ENCODE measurements around the gene SYNGAP1. TPM values are rescaled to one million over a fixed set of nuclear protein-coding genes. Genes with fewer than 3 reads are reported as not detected.

SYNGAP1 gene
- total and polyA plus RNA-seq, 9 of the 15 experiments (the other 6 are each of a cell fraction or from before 2014, with no cell fraction given) = 0.01 to 22.8 (median 3.2) TPM

GRCh38 chr6:33410050-33410710 is 9.7 kb upstream of the SYNGAP1 start:
- peak overlapping the region; percentile 83 for H3K4me2 ChIP-seq (ENCODE audit: insufficient read depth, low read length)
- BruUV-seq (replicated peaks) = no TSS peak
- DNase-seq (ENCODE audit: extremely low read depth in 1 of 4, low spot score in 3 of 4) (peak; percentile 97 to 99 (median 98)), ATAC-seq (peak; percentile 96), FAIRE-seq (peak; percentile 99)
- peaks cover 11 to 27% of the 10 kb centered on the region in 2 experiments; a peak in 4 of 5 replicates for H3K4me1 ChIP-seq (replicated peaks in 1 of 2; ENCODE audit: control insufficient read depth in 2 of 2, insufficient read depth in 2 of 2, low read length in 2 of 2)
- peaks cover 26% of the 10 kb centered on the region for H3K79me2 ChIP-seq (ENCODE audit: control insufficient read depth, insufficient read depth, low read length)
- CTCF ChIA-PET (ENCODE audit: low intra/inter-chr PET ratio) = no interaction called here
- H3K4me3 ChIP-seq = peak overlapping the region; percentile 95
- no peaks in the 10 kb centered on the region for H3K9me3 ChIP-seq (replicated peaks; ENCODE audit: control insufficient read depth, insufficient read depth, low read depth, low read length)
- peaks cover 73% of the 10 kb centered on the region for H3K36me3 ChIP-seq (ENCODE audit: control insufficient read depth, insufficient read depth, low read length)
- in situ Hi-C loops (cut with MboI) = no loop called here
- H3K9me1 ChIP-seq (ENCODE audit: control insufficient read depth, insufficient read depth, low read length) = no peaks in the 10 kb centered on the region
- H2AFZ ChIP-seq (ENCODE audit: low read depth, low read length) = peak overlapping the region; percentile 96
- no peaks in the 10 kb centered on the region; the same call in 1 of the 2 replicates for H4K20me1 ChIP-seq (replicated peaks; ENCODE audit: control insufficient read depth, insufficient read depth, low read length)
- peak overlapping the region; percentile 93 for H3K27ac ChIP-seq (ENCODE audit: extremely low read depth, low read depth, low read length)
- H3K9ac ChIP-seq (ENCODE audit: insufficient read depth in 1 of 2, low read depth in 2 of 2, low read length in 2 of 2) = peak overlapping the region; percentile 77 to 91
- intact Hi-C loops (cut with micrococcal nuclease) = loop anchor here (1.0 to 5.0 kb wide), 5 partner anchors 8 to 209 kb away; partner anchors contain the start of genes B3GALT4, CUTA, KIFC1 and RGL2
- POLR2A ChIA-PET = interaction anchor here (0.5 to 1.4 kb wide), 8 partner anchors 13 to 1314 kb away, joined by 3 to 7 read pairs (median 3); no protein-coding TSS in a partner anchor
- WGBS (ENCODE audit: insufficient coverage, low coverage, missing lambda C conversion rate) = 3% methylated on average over 44 of the region's 65 CpGs
- no peaks in the 10 kb centered on the region for H3K27me3 ChIP-seq (ENCODE audit: control insufficient read depth in 2 of 2, insufficient read depth in 2 of 2, low read length in 2 of 2)
- TF ChIP-seq RAD21 (CRISPR knock-in tag; conservative IDR thresholded peaks at IDR 0.05 in 1 of 2, IDR thresholded peaks at IDR 0.05 in 1 of 2) (0 out of 4 replicates have a peak, but pooled peaks of 1 of the 2 experiments have one; percentile 8), HMG20A (CRISPR knock-in tag; conservative IDR thresholded peaks at IDR 0.05) (no peak), CBFA2T3 (IDR thresholded peaks at IDR 0.05) (no peak), HDAC3 (IDR thresholded peaks at IDR 0.05; ENCODE audit: borderline replicate concordance, partially characterized antibody) (no peak), USF1 (CRISPR knock-in tag; IDR thresholded peaks at IDR 0.05) (peak; percentile 63), HES1 (IDR thresholded peaks at IDR 0.05; ENCODE audit: low read depth) (peak; percentile 9; the same call in 1 of the 2 replicates), TRIM24 (IDR thresholded peaks at IDR 0.05) (peak; percentile 10 to 48; a peak in 1 of 4 replicates), HCFC1 (IDR thresholded peaks at IDR 0.05; ENCODE audit: low read depth, low read length) (peak; percentile 66), SMC3 (conservative IDR thresholded peaks at IDR 0.05; ENCODE audit: insufficient read depth, low read depth, low read length) (0 out of 2 replicates have a peak, but pooled peaks have one; percentile 3), RUNX1 (IDR thresholded peaks at IDR 0.05; ENCODE audit: low read depth) (peak; percentile 49), ZNF395 (CRISPR knock-in tag; IDR thresholded peaks at IDR 0.05) (peak; percentile 67; the same call in 1 of the 2 replicates), CBX8 (IDR thresholded peaks at IDR 0.05; ENCODE audit: borderline replicate concordance, extremely low read depth, low read depth, low read length, poor library complexity, severe bottlenecking) (no peak), MCM5 (IDR thresholded peaks at IDR 0.05; ENCODE audit: low read depth) (no peak), MED1 (CRISPR knock-in tag; IDR thresholded peaks at IDR 0.05; ENCODE audit: borderline replicate concordance) (no peak), KDM5B (IDR thresholded peaks at IDR 0.05; ENCODE audit: insufficient replicate concordance, low read depth, low read length) (peak; percentile 35), MEIS2 (IDR thresholded peaks at IDR 0.05; ENCODE audit: partially characterized antibody) (peak; percentile 61), ZBTB12 (CRISPR knock-in tag; IDR thresholded peaks at IDR 0.05) (peak; percentile 90), PML (IDR thresholded peaks at IDR 0.05; ENCODE audit: low read length) (peak; percentile 80)
